Natural killer cell (primary cell): Measurements from ENCODE around the gene TACR2. TPM values are rescaled to one million over a fixed set of nuclear protein-coding genes. Genes with fewer than 3 reads are reported as not detected.

Experiments used
- ATAC-seq, 3 donors: fragments of 150-1000 bp in 2 of 3; fragments of 200-7000 bp in 1 of 3; cut with Tn5 transposase; 1 replicate in 1 of 3; 2 replicates in 2 of 3; pipeline ENCODE4 v1.10.0; 2021; ENCODE audit warnings: mild to moderate bottlenecking in 2 of 3, moderate library complexity in 2 of 3
- DNase-seq, 2 donors: peaks; one replicate each; pipeline versions ENCODE4 v3.0.0 to v3.0.0-alpha.2; 2013 to 2021; ENCODE audit warnings: mixed read lengths in 1 of 2
- H3K27ac ChIP-seq: one replicate; pipeline ENCODE4 v1.5.1; 2013; ENCODE audit warnings: mild to moderate bottlenecking, low read length
- H3K27me3 ChIP-seq: one replicate; pipeline ENCODE4 v1.6.1; 2013; ENCODE audit warnings: low read length; ENCODE audit not compliant: control insufficient read depth, insufficient read depth
- H3K36me3 ChIP-seq: one replicate; pipeline ENCODE4 v1.6.1; 2013; ENCODE audit warnings: low read length; ENCODE audit not compliant: control insufficient read depth, insufficient read depth
- H3K4me1 ChIP-seq: one replicate; pipeline ENCODE4 v1.6.1; 2013; ENCODE audit warnings: low read length; ENCODE audit not compliant: control insufficient read depth, insufficient read depth
- H3K4me3 ChIP-seq: one replicate; pipeline ENCODE4 v1.5.1; 2013; ENCODE audit warnings: low read length
- H3K9me3 ChIP-seq: one replicate; pipeline ENCODE4 v1.6.1; 2013; ENCODE audit warnings: low read length; ENCODE audit not compliant: control insufficient read depth, insufficient read depth
- H3K27ac Mint-ChIP-seq, 2 donors: one replicate each; pipeline ENCODE4 v1.8.0; 2022; ENCODE audit warnings: mild to moderate bottlenecking in 2 of 2, mixed read lengths in 2 of 2, moderate library complexity in 1 of 2
- H3K27me3 Mint-ChIP-seq, 2 donors: one replicate each; pipeline ENCODE4 v1.8.0; 2022; ENCODE audit warnings: low read depth in 2 of 2, mixed read lengths in 2 of 2
- H3K36me3 Mint-ChIP-seq: one replicate; pipeline ENCODE4 v1.8.0; 2022; ENCODE audit warnings: mixed read lengths
- H3K4me1 Mint-ChIP-seq, 2 donors: one replicate each; pipeline ENCODE4 v1.8.0; 2022; ENCODE audit warnings: mixed read lengths in 2 of 2
- H3K4me3 Mint-ChIP-seq: one replicate; pipeline ENCODE4 v1.8.0; 2022; ENCODE audit warnings: mild to moderate bottlenecking, moderate library complexity, mixed read lengths
- H3K9me3 Mint-ChIP-seq, 2 donors: one replicate each; pipeline ENCODE4 v1.8.0; 2022; ENCODE audit warnings: mixed read lengths in 2 of 2
- CTCF ChIP-seq: fragments of 200-600 bp; IDR thresholded peaks from one replicate; pipeline ENCODE4 v1.8.0; 2022; ENCODE audit warnings: antibody characterized with exemption
- WGBS: methylation state at CpG from one replicate; pipeline ENCODE4 v1.1.7; 2013; ENCODE audit warnings: missing lambda C conversion rate; ENCODE audit not compliant: insufficient coverage; 5-methylcytosine and 5-hydroxymethylcytosine counted together
- intact Hi-C: fragments of 100-400 bp; cut with micrococcal nuclease; formaldehyde crosslinking; loops from one replicate; pipeline ENCODE4 v1.14.2; 2022
- total RNA-seq, 4 donors: library from RNA; stranded (reverse); fragments of 120-200 nt in 1 of 4; gene quantifications; one replicate each; pipeline versions ENCODE4 v1.2.3 to v1.2.4, GENCODE V29; 2013 to 2022

TACR2 gene
- total RNA-seq, 3 donors from 2014 or later (not counting 1 experiment from before 2014, with no cell fraction given) = not detected

GRCh38 chr10:69438536-69439349 is 22.0 kb upstream of the TACR2 start:
- H3K36me3 ChIP-seq = no peaks in the 10 kb centered on the region
- H3K4me3 ChIP-seq = no peak overlapping the region
- H3K9me3 ChIP-seq = no peaks in the 10 kb centered on the region
- Mint-ChIP-seq H3K36me3 (no peaks in the 10 kb centered on the region), H3K27ac (no peak overlapping the region), H3K4me3 (no peak overlapping the region), H3K4me1 (no peaks in the 10 kb centered on the region), H3K9me3 (no peaks in the 10 kb centered on the region), H3K27me3 (peaks cover 9 to 23% of the 10 kb centered on the region in 2 donors)
- TF ChIP-seq CTCF = no peak
- DNase-seq = no peak
- H3K27me3 ChIP-seq = no peaks in the 10 kb centered on the region
- peaks cover 4% of the 10 kb centered on the region for H3K4me1 ChIP-seq
- ATAC-seq = no peak
- no peak overlapping the region for H3K27ac ChIP-seq
- 50% methylated on average over 10 of the region's 10 CpGs for WGBS
- intact Hi-C loops = no loop called here

- H3K27me3 Mint-ChIP-seq = peaks cover 9 to 28% of the 10 kb centered on the region in 2 donors
- DNase-seq (no peak), ATAC-seq (no peak)
- no peak for TF ChIP-seq CTCF
- no peaks in the 10 kb centered on the region for H3K4me1 Mint-ChIP-seq
- no peak overlapping the region for H3K4me3 ChIP-seq
- 84% methylated on average over 10 of the region's 13 CpGs for WGBS
- H3K36me3 ChIP-seq = no peaks in the 10 kb centered on the region
- no peaks in the 10 kb centered on the region for H3K9me3 Mint-ChIP-seq
- no peaks in the 10 kb centered on the region for H3K27me3 ChIP-seq
- no peak overlapping the region for H3K4me3 Mint-ChIP-seq
- no peaks in the 10 kb centered on the region for H3K36me3 Mint-ChIP-seq
- no peaks in the 10 kb centered on the region for H3K9me3 ChIP-seq
- peaks cover 4% of the 10 kb centered on the region for H3K4me1 ChIP-seq
- no peak overlapping the region for H3K27ac Mint-ChIP-seq
- intact Hi-C loops = no loop called here
- no peak overlapping the region for H3K27ac ChIP-seq
These were observed 20.9 kb upstream of the TACR2 start for GRCh38 chr10:69437321-69438259.

- no peaks in the 10 kb centered on the region for H3K27me3 ChIP-seq
- no peak overlapping the region for H3K4me3 Mint-ChIP-seq
- no peak overlapping the region for H3K27ac Mint-ChIP-seq
- intact Hi-C loops = no loop called here
- no peaks in the 10 kb centered on the region for H3K9me3 ChIP-seq
- H3K9me3 Mint-ChIP-seq = no peaks in the 10 kb centered on the region
- H3K4me1 ChIP-seq = peaks cover 4% of the 10 kb centered on the region
- ATAC-seq (no peak), DNase-seq (no peak)
- no peaks in the 10 kb centered on the region for H3K36me3 Mint-ChIP-seq
- peaks cover 9 to 38% of the 10 kb centered on the region in 2 donors for H3K27me3 Mint-ChIP-seq
- no peak for TF ChIP-seq CTCF
- 92% methylated on average over 14 of the region's 14 CpGs for WGBS
- no peaks in the 10 kb centered on the region for H3K4me1 Mint-ChIP-seq
- H3K36me3 ChIP-seq = no peaks in the 10 kb centered on the region
- H3K4me3 ChIP-seq = no peak overlapping the region
- H3K27ac ChIP-seq = no peak overlapping the region
These were observed 19.3 kb upstream of the TACR2 start for GRCh38 chr10:69435966-69436520.
